Heart right ventricle (tissue), 16 donors: ENCODE measurements around the gene R3HDM4. TPM values are rescaled to one million over a fixed set of nuclear protein-coding genes. Genes with fewer than 3 reads are reported as not detected.

Experiments
- ATAC-seq, 8 donors: fragments of 200-7000 bp; cut with Tn5 transposase; one replicate each; pipeline ENCODE4 v1.9.1; 2020; ENCODE audit warnings: mild to moderate bottlenecking in 8 of 8, moderate library complexity in 8 of 8, moderate number of reproducible peaks in 1 of 8
- DNase-seq, 2 donors: peaks; one replicate each; pipeline ENCODE4 v3.0.0-alpha.2; 2020
- H3K27ac ChIP-seq, 10 donors: fragments of 200-600 bp; sonication (generic) in 2 of 10; one replicate each; pipeline versions ENCODE4 v1.5.0 to v1.8.0; 2020 to 2022; ENCODE audit warnings: mild to moderate bottlenecking in 3 of 10
- H3K27me3 ChIP-seq, 7 donors: fragments of 200-600 bp; one replicate each; pipeline ENCODE4 v1.8.0; 2021 to 2022; ENCODE audit warnings: mild to moderate bottlenecking in 2 of 7
- H3K36me3 ChIP-seq, 9 donors: fragments of 200-600 bp; sonication (generic) in 1 of 9; one replicate each; pipeline versions ENCODE4 v1.5.0 to v1.8.0; 2020 to 2022; ENCODE audit warnings: mild to moderate bottlenecking in 2 of 9
- H3K4me1 ChIP-seq, 9 donors: fragments of 200-600 bp; sonication (generic) in 1 of 9; one replicate each; pipeline versions ENCODE4 v1.5.0 to v1.8.0; 2020 to 2022; ENCODE audit warnings: mild to moderate bottlenecking in 4 of 9
- H3K4me3 ChIP-seq, 10 donors: fragments of 200-600 bp; sonication (generic) in 2 of 10; one replicate each; pipeline versions ENCODE4 v1.5.0 to v1.8.0; 2020 to 2022; ENCODE audit warnings: mild to moderate bottlenecking in 7 of 10, moderate library complexity in 2 of 10
- H3K9me3 ChIP-seq, 11 donors: fragments of 200-600 bp in 10 of 11; sonication (generic) in 2 of 11; one replicate each; pipeline versions ENCODE4 v1.5.0 to v1.8.0; 2013 to 2022; ENCODE audit warnings: mild to moderate bottlenecking in 2 of 11, control low read depth in 1 of 11, moderate library complexity in 1 of 11
- WGBS, 2 donors: extraction: QIAGEN DNeasy Blood & Tissue Kit; methylation state at CpG; one replicate each; pipeline ENCODE4 v1.1.7; 2013; ENCODE audit warnings: inconsistent platforms in 1 of 2; 5-methylcytosine and 5-hydroxymethylcytosine counted together
- intact Hi-C, 10 donors: fragments of 100-400 bp; cut with DNase I; formaldehyde crosslinking; loops; one replicate each; pipeline versions ENCODE4 v1.11.1 to v1.14.2; 2022
- polyA plus RNA-seq, 2 donors: library from polyadenylated mRNA; stranded (reverse); fragments of 200-250 nt; gene quantifications; one replicate each; pipeline ENCODE4 v1.2.3, GENCODE V29; 2013
- total RNA-seq, 10 donors: library from RNA; stranded (reverse); fragmentation: NEBNext Ultra II Directional in 3 of 10; extraction: Animal tissue kit (Norgen Biotek cat#: 25700) in 3 of 10; gene quantifications; one replicate each; pipeline versions ENCODE4 v1.2.1 to v1.2.4, GENCODE V29; 2021 to 2023
- TF ChIP-seq, protein P1 (sequence below), 9 donors: fragments of 200-600 bp; sonication (generic) in 2 of 9; IDR thresholded peaks; one replicate each; pipeline versions ENCODE4 v1.5.0 to v1.8.0; 2021 to 2022; ENCODE audit warnings: antibody characterized with exemption in 9 of 9, mild to moderate bottlenecking in 5 of 9, moderate library complexity in 1 of 9
- donor health status: Arrhythmogenic right ventricular cardiomyopathy.
- donor health status: ischemic (EF 13 %, LVEDD 7.1; RV severe dilation, severe dysfunction).
- donor health status: healthy with polysubstance abuse.
- donor health status: DM: no; HTN: yes; CAD: no.
- donor health status: DM: no; HTN: no; CAD: no.
- donor health status: ischemic (EF 25% LVEDD 6.9; RV normal size, moderate dysfunction).
- donor health status: ischemic (EF 25% LVEDD 5.7; RV mildly dilated, moderate dysfunction).
- donor health status: healthy.
- donor health status: DM: yes; HTN: yes; CAD: no.
- donor health status: Ischemic cardiomyopathy.
- donor health status: ischemic (EF 35%, LVEDD 5.7; RV mildly dilated, moderate dysfunction).
- donor health status: nonischemic (EF 11% LVEDD 7.7; RV severe dilation, severe dysfunction).
- donor health status: DM: yes; HTN: yes; CAD: no.
- donor health status: PGD.
- donor health status: ischemic (EF 29% LVEDD 5.4; RV normal size, mild dysfunction).
- donor health status: nonischemic (EF 23%, LVEDD 6.1; RV moderate dilation, normal function).

Gene R3HDM4
- total and polyA plus RNA-seq, 12 donors: 16.3 to 49.8 (median 20.8) TPM

DNA sequence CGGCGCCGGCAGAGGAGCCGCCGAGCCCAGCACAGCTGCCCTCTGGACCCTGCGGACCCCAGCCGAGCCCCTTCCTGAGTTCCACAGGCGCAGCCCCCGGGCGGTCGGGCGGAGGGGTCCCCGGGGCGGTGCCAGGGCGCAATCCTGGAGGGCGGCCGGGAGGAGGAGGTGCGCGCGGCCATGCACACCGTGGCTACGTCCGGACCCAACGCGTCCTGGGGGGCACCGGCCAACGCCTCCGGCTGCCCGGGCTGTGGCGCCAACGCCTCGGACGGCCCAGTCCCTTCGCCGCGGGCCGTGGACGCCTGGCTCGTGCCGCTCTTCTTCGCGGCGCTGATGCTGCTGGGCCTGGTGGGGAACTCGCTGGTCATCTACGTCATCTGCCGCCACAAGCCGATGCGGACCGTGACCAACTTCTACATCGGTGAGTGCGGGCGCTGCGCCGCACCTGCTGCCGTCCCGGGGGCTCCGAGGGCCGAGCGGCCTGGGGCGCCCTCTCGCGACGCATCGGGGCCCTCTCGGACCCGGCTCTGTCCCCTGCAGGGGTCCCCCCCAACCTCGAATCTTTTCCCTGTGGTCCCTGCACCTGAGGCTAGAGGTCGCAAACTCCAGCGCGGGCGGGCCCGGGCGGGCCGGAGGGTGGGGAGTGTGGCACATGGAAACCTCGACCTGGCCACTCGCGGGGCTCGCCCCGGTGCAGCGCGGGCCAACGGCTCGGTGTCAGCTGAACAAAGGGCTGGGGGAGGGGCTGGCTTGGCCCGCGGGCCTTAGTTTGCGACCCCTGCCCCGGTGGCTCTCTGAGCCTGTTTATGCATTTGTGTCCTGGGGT lies 4.5 kb upstream of the R3HDM4 start, which contains the start of gene KISS1R:
Gene KISS1R (plus strand): TSS at position 11 of the 829 bp plus-strand sequence. CDS start 170 bp downstream, at position 181.
- Histone ChIP-seq H3K9me3 (no peaks in the 10 kb centered on the region), H3K36me3 (no peaks in the 10 kb centered on the region), H3K4me3 (peak within 1 kb of the TSS in 9 of 10 donors; percentile 3 to 48 (median 37)), H3K27ac (no peak within 1 kb of the TSS), H3K4me1 (peaks cover 13 to 58% (median 38%) of the 10 kb centered on the region in 9 donors), H3K27me3 (peaks cover 30 to 57% (median 55%) of the 10 kb centered on the region in 7 donors)
- ATAC-seq: no peak
- DNase-seq: no peak
- WGBS, 2 donors: 1% methylated on average over 86 to 87 of the region's 87 CpGs
- intact Hi-C loops: loop anchor here in 5 of 10 donors (5.0 kb wide), 4 partner anchors 55 to 150 kb away; partner anchors contain the start of gene CFD (in 1 of the 5)
- TF ChIP-seq, protein P1, sequence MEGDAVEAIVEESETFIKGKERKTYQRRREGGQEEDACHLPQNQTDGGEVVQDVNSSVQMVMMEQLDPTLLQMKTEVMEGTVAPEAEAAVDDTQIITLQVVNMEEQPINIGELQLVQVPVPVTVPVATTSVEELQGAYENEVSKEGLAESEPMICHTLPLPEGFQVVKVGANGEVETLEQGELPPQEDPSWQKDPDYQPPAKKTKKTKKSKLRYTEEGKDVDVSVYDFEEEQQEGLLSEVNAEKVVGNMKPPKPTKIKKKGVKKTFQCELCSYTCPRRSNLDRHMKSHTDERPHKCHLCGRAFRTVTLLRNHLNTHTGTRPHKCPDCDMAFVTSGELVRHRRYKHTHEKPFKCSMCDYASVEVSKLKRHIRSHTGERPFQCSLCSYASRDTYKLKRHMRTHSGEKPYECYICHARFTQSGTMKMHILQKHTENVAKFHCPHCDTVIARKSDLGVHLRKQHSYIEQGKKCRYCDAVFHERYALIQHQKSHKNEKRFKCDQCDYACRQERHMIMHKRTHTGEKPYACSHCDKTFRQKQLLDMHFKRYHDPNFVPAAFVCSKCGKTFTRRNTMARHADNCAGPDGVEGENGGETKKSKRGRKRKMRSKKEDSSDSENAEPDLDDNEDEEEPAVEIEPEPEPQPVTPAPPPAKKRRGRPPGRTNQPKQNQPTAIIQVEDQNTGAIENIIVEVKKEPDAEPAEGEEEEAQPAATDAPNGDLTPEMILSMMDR (IDR thresholded peaks at IDR 0.05): peak in 7 of 9 donors; percentile 19 to 63 (median 56)

DNA sequence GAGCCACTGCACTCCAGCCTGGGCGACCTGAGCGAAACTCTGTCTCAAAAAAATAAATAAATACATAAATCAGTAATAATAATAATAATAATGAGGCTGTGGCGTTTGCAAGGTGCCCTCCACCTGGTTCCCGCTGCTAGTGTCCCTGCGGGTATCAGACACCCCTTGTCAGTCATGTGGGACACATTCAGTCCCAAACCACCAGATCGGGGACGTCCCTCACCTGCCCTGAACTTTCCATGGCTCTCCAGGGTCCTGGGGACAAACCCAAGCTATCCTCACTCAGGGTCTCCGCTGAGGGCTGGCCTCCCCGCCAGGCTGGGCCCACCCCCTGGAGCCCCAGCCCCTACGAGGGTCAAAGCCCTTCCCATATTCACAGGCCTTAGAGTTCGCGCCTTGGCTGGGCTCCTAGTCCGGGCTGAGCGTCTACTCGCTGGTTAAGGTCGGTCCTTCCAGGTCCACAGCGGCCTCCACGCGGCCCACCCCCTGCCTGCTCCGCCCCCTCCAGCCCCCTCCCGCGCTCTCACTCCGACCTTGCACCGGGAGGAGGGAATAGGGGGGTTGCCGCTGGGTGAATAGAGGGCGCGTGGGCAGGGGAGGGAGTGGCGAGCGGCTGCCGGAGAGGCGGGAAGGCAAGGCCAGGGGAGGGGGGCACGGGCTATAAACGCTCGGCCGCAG lies 3.8 kb upstream of the R3HDM4 start:
- Histone ChIP-seq H3K36me3 (no peaks in the 10 kb centered on the region), H3K9me3 (no peaks in the 10 kb centered on the region), H3K27me3 (peaks cover 30 to 57% (median 55%) of the 10 kb centered on the region in 7 donors), H3K27ac (no peak overlapping the region), H3K4me1 (peaks cover 13 to 55% (median 38%) of the 10 kb centered on the region in 9 donors), H3K4me3 (peak overlapping the region in 8 of 10 donors; percentile 29 to 48 (median 38))
- ATAC-seq (no peak), DNase-seq (no peak)
- TF ChIP-seq, protein P1 (IDR thresholded peaks at IDR 0.05): no peak
- intact Hi-C loops: loop anchor here in 5 of 10 donors (5.0 kb wide), 4 partner anchors 54 to 149 kb away; partner anchors contain the start of gene CFD (in 1 of the 5)
- WGBS, 2 donors: 16% methylated on average over 35 of the region's 35 CpGs

DNA sequence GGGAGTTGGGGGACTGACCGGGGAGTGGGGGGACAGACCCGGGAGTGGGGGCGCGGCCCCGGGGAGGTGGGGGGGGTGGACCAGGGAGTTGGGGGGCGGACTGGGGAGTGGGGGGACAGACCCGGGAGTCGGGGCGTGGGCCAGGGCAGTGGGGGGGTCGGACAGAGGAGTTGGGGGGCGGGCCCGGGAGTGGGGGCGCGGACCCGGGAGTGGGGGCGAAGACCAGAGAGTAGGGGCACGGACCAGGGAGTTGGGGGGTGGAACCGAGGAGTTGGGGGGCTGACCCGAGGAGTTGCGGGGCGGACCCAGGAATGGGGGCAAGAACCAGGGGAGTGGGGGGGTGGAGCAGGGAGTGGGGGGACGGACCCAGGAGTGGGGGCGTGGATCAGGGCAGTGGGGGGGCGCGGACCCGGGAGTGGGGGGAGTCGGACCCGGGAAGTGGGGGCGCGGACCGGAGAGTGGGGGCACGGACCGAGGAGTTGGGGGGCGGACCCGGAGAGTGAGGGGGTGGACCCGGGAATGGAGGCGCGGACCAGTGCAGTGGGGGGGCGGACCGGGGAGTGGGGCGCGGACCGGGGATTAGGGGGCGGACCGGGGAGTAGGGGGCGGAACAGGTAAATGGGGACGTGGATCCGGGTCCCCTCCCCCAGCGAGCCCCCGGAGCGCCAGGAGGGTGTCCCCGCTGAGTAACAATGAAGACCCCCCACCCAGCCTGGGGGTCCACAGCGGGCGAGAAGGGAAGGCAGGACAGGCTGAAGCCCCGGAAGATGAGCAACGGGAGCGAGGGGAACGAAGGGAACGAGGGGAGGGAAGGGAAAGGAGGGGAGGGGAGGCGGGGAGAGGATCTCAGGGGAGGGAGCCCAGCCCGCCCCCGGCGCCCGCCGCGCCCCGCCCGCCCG lies 589 bp downstream of the R3HDM4 start:
- no peak for DNase-seq
- intact Hi-C loops: loop anchor here in 2 of 10 donors (1.0 to 2.0 kb wide), 2 partner anchors 19 to 50 kb away; partner anchors contain the start of genes MED16 (in 1 of the 2) and RNU6-9 (in 1 of the 2)
- H3K9me3 ChIP-seq: no peaks in the 10 kb centered on the region
- H3K27ac ChIP-seq: peak overlapping the region; percentile 70 to 99 (median 92)
- peak overlapping the region; percentile 60 to 99 (median 88) for H3K4me3 ChIP-seq
- H3K36me3 ChIP-seq: peaks cover 0 to 3% (median 0%) of the 10 kb centered on the region in 9 donors
- ATAC-seq: peak in 3 of 8 donors; percentile 9 to 16 (median 15)
- 2 to 8% methylated on average over 39 to 68 of the region's 69 CpGs for WGBS, 2 donors
- peaks cover 4 to 16% (median 14%) of the 10 kb centered on the region in 7 donors for H3K27me3 ChIP-seq
- peaks cover 7 to 59% (median 15%) of the 10 kb centered on the region in 9 donors for H3K4me1 ChIP-seq
- TF ChIP-seq, protein P1 (IDR thresholded peaks at IDR 0.05): no peak
